NCI-H510A (cell line): Measurements from ENCODE around the gene PSMB3.

Source experiments
- DNase-seq: peaks from one replicate; lab custom pipeline; 2025; lab: John Stamatoyannopoulos, UW

PSMB3 gene

GRCh38 chr17:38716368-38717005 lies 36.1 kb upstream of the PSMB3 start:
- no peak for DNase-seq

GRCh38 chr17:38717139-38717745 lies 35.3 kb upstream of the PSMB3 start:
- DNase-seq, result no peak

GRCh38 chr17:38719289-38719942 lies 33.1 kb upstream of the PSMB3 start:
- DNase-seq, result no peak

DNA sequence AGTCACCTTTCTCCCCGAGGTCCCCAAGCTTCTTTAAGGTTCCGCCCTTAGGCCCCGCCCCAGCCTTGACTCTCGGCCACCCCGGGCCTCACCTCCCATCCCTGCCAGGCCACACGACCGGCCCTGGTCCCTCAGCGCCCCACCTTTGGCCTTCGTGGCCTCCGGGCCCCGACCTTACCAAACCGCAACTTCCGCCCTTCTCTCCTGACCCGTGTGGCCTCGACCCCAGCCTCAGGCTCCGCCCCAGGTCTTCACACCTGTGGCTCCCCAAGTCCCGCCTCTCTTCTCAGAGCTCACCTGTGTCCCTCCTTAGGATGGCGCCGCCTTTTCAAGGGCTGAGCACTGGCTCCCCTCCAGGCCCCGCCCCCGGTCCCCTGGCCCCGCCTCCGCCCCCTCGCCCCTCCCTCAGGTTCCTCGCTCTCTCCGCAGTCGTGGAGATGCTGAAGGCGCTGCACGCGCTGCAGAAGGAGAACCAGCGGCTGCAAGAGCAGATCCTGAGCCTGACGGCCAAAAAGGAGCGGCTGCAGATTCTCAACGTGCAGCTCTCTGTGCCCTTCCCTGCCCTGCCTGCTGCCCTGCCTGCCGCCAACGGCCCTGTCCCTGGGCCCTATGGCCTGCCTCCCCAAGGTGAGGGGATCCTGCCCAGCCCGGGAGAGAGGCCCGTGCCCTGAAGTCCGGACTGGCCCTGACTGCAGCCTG lies 32.4 kb upstream of the PSMB3 start:
- DNase-seq, result no peak

DNA sequence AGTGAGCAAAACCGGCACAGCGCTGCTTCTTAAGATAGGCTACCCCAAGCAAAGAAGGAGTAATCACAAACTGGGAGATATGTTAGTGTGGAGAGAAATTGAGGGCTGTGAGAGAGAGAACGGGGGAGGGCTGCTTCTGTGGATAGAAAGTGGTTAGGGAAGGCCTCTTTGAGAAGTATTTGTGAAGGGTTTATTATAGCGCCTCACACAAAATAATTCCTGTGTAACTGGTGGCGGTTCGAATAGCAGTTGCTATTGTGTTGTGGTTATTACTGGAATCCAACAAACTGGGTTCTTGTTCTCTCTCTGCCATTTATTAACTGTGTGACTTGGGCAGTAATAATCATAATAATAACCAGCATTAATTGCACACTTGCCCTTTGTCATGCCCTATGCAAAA lies 31.6 kb upstream of the PSMB3 start:
- no peak for DNase-seq

DNA sequence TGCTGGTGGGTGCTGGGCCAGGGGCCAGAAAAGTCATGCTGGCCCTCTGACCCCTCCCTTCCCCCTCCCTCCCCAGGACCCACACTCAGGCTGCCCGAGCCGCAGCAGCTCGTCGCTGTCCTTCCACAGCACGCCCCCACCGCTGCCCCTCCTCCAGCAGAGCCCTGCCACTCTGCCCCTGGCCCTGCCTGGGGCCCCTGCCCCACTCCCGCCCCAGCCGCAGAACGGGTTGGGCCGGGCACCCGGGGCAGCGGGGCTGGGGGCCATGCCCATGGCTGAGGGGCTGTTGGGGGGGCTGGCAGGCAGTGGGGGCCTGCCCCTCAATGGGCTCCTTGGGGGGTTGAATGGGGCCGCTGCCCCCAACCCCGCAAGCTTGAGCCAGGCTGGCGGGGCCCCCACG lies 30.7 kb upstream of the PSMB3 start:
- no peak for DNase-seq

DNA sequence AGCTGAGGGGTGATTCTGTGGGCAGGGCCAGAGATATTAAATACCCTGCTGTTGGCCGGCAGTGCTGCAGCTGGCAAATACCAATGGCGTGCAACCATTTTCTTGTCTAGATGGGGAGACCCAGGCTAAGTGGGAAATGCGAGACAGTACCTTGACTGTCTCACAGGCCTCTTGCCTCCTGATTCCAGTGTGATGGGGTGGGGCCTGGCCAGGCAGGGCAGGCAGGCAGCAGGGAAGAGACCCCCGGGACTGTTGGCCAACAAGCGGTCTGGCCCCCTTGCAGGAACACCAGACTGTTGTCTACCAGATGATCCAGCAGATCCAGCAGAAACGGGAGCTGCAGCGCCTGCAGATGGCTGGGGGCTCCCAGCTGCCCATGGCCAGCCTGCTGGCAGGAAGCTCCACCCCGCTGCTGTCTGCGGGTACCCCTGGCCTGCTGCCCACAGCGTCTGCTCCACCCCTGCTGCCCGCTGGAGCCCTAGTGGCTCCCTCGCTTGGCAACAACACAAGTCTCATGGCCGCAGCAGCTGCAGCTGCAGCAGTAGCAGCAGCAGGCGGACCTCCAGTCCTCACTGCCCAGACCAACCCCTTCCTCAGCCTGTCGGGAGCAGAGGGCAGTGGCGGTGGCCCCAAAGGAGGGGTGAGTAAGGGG lies 28.1 kb upstream of the PSMB3 start:
- peak; percentile 63 for DNase-seq

DNA sequence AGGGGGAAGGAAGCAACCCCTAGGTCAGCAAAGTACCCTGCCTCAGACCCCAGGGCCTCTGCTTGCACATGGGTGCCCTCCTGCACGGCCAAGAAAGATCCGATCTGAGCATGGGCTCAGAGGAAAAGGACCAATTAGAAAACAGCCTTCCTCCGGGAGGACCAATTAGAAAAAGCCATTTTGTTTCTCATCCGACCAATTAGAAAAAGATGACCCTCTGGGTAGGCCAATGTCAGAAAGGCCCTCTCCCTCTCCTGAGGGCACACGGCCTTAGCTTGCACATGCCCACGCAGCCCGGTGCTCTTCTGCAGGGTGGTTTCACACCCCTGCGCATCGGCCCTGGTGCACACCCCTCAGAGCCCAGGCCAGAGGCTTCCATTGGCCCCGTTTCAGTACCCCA lies 27.5 kb upstream of the PSMB3 start:
- no peak for DNase-seq

DNA sequence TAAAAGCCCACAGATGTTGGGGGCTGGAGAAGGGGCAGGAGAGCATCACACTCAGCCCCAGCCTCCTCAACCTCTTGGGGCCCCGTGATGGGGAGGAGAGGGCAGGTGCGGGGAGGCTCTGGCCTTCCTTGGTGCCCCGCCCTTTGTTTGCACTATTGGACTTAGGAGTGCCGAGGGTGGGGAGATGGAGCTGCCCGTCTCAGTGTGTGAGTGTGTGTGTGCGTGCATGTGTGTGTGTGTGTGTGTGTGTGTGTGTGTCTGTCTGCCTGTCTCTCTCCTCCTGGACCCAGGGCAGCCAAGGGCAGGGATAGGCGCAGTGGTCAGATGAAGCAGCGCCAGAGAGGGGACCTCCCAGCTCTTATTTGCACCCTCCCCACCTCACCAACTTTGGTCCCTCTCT lies 26.4 kb upstream of the PSMB3 start:
- peak; percentile 38 for DNase-seq

GRCh38 chr17:38727736-38728135 lies 24.8 kb upstream of the PSMB3 start:
- no peak for DNase-seq

GRCh38 chr17:38728290-38728831 lies 24.2 kb upstream of the PSMB3 start:
- DNase-seq, result no peak

GRCh38 chr17:38729368-38729885 lies 23.1 kb upstream of the PSMB3 start:
- DNase-seq, result no peak

GRCh38 chr17:38729886-38730525 lies 22.5 kb upstream of the PSMB3 start, which contains the start of gene CISD3:
Gene CISD3, plus strand, starts transcription at chr17:38730341. Its CDS starts 18 bp downstream, at chr17:38730359.
- DNase-seq, result peak; percentile 86

DNA sequence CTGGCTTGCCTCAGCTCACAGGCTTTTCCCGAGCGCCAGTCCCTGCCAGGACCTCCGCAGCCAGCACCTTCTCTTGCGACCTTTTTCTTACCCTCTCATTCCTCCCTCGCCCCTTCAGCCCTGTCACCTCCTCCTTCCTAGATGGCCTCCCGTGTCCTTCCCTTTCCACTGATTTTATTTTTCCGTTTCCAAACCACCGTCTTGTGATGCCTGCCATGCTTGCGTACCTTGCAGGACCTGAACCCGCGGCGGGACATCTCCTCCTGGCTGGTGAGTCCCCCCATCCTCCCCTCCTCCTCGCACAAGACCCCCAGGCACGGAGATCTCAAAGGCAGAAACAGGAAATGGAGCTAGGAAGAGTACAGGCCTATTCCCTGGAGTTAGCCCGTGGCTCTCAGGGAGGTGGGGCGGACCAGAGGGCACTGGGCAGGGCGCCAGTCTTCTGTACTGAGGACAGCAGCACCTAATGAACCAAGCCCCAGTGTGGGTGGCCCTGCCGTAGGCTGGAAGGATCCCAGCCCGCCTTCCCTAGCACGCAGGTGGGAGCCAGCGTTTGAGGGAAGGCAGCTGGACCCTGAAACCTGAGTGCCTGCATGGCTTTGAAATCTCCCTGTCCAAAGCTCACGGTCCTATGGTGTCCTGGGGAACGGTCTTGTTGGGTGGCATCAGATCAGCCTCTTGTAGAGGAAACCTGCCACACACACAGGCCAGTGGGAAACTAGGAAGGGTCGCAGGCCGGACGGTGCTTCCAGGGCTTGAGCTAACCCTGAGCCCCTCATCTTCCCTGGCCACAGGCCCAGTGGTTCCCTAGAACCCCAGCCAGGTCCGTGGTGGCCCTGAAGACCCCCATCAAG lies 21.8 kb upstream of the PSMB3 start:
- peak; percentile 49 for DNase-seq

DNA sequence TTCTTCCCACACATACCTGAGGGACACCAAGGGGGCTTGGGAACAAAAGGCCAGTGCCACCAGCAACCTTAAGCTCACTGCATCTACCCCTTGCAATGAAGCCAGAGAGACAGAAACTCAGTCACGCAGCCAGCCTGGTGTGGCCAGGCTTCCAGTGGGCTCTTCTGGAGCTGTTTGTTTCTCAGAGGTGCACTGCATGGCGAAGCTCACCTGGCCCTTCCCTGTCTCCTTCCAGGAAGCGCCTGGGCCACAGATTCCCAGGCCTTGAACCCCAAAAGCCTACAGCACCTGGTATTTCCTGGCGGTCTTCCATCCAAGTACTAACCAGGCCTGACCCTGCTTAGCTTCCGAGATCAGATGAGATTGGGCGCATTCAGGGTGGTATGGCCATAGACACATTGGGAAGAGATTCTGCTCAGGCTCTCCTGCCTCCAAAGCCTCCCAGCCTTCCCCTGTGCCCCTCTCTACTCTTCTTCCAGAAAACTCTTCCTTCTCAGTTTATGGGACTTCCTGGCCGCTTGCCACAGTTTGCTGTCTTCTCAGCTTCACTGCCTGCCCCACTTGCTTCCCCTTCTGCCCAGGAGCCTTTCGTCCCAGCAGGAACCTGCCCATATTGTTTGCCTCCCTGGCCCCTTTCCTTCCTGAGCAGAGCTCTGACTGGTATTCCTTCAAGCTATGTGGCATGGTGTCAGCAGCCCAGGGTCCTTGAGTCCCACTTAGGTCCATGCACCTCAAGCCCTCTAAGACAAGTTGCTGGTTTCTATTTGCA lies 20.8 kb upstream of the PSMB3 start:
- DNase-seq, result no peak

DNA sequence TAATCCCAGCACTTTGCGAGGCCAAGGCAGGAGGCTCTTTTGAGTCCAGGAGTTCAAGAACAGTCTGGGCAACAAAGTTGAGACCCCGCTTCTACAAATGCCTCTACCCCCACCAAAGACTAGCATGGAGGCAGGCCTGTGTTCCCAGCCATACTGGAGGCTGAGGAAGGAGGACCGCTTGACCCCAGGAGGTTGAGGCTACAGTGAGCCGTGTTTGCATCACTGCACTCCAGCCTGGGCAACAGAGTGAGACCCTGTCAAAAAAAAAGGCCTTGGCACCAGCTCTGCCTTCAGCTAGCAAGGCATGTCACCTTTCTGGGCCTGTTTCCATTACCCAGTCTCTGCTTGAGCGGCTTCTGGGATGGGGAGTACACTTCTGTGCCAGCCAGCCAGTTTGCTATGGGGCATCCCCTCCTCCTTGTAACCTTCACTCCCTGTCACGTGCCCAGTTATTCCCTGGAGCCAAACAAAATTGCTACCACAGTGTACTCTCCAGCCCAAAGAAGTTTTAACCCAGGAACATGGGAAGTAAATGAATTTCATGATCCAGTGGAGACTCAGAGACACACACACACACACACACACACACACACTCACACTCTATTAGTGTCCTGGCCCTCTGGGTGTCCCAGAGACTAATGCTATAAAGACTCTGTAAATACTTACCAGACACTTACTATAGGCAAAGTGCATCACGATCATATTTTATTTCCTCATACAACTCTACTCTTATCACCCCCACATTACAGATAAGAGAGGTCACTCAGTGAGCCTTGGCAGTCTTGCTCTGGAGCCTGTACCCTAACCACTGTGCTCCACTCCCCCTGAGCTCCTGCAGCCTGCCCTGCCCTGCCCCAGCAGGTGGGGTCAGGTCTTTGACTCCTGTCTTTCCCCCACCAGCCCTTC lies 19.9 kb upstream of the PSMB3 start:
- DNase-seq, result no peak

GRCh38 chr17:38733282-38733981 lies 19.1 kb upstream of the PSMB3 start:
- no peak for DNase-seq
